NOMO-1 treated with dmso at 0.1 percent for 144 hours (cell line): ENCODE measurements around the gene FBXO27.
"Not testable (repeated sequence)": the region's sequence is repeated elsewhere in the genome, so short reads cannot be mapped to it uniquely, and the experiment has no call there.

Experiments used
- DNase-seq: peaks from one replicate; lab custom pipeline; 2025; ENCODE audit not compliant: unreplicated experiment; lab: John Stamatoyannopoulos, UW

The FBXO27 gene

DNA sequence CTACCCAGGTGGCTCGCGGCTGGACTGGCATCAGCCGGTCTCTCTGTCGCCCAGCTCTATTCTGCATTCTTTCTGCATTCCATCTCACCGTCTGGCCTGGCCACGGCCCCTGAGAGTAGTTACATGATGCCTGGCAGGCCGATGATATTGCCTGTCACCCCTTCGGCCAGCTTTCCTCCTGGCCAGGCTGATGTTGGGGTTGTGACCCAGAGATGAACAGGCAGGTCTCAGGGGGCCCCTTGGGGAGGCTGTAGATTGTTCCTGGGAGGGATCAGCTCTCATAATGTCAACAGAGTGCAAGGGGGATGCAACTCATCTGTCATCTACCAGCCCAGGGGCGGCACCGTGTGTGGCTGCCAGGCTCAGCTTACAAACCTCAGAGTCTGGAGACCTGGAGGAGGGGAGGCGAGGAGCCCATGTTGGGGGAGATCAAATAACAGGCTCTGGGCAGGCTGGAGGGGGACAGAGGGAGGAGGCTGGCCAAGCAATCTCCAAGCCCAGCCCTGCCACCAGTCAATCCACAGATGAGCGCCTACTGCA, 43.2 kb downstream of the FBXO27 start:
- DNase-seq, result no peak

- not testable (repeated sequence) for DNase-seq
Observed at GRCh38 chr19:38988627-38989026, 43.7 kb downstream of the FBXO27 start.

GRCh38 chr19:38987745-38988144, 44.6 kb downstream of the FBXO27 start:
- not testable (repeated sequence) for DNase-seq

GRCh38 chr19:38985262-38985661, 47.1 kb downstream of the FBXO27 start:
- no peak for DNase-seq

GRCh38 chr19:38980583-38981374, 51.6 kb downstream of the FBXO27 start:
- DNase-seq, result no peak

DNA sequence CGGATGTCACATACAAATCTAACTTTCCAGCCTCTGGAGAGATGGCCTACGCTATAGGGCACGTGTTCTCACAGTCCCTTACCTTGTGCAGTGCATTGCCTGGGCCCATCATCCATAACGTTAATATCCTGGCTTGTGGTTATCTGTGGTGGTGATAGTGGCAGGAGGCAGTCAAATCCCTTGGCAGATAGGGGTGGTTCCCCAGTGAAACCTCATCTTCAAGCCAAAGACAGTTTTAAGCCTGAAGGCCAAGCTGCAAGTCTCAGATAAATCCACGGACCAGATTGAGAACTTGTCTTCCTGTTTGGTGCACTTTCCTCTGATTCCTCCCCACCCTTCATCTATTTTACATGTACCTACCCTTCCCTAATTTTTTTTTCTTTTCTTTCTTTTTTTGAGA, 52.5 kb downstream of the FBXO27 start:
- no peak for DNase-seq

DNA sequence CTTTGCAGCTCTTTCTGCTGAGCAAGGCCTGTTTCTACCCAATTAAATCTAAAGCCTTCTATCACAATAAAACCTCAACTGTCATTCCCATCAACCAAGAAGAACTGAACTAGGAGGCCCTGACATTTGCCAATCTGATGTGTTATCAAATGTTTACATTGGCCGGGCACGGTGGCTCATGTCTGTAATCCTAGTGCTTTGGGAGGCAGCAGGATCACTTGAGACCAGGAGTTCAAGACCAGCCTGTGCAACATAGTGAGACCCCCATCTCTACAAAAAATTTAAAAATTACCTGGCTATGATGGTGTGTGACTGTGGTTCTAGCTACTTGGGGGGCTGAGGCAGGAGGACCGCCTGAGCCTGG, 54.0 kb downstream of the FBXO27 start:
- DNase-seq, result no peak

GRCh38 chr19:38977445-38978325, 54.7 kb downstream of the FBXO27 start:
- no peak for DNase-seq

GRCh38 chr19:38975861-38976271, 56.5 kb downstream of the FBXO27 start:
- no peak for DNase-seq

DNA sequence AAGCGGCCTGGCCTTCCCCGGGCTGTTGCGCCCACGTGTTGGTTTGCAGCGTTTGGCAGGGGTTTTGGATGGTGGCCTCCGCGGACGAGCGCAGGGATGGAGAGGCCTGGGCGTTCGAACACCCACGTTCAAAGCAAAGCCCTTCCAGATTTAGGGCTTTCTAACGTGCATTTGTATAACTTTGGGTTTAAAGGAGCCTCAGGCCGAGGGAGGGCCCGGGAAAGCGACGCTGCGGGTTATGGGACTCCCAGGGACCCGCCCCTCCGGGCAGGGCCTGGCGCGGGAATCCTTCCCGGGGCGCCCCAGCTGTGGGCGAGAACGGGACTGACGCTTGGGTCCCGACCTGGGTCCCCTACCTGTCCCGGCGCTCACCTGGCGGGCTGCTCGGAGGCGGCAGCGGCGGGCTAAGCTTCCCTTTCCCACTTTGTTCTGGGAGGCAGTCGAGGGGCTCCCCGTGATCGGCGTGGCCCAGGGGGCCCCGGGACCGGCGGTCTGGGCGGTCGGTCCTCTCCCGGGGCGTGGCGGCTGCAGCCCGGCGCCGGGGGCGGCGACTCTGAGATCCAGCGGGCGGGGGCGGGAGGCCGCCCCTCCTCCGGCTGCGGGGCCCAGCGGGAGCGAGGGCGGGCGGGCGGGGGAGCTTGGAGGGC, 57.0 kb downstream of the FBXO27 start, which contains the start of gene FBXO17:
Gene FBXO17, minus strand, starts transcription at position 529 of the 647 bp plus-strand sequence. CDS start 25,423 bp downstream, outside the sequence.
- no peak for DNase-seq

- DNase-seq, result no peak
Observed at GRCh38 chr19:38974624-38975213, 57.6 kb downstream of the FBXO27 start.
